PC-9 (cell line): ENCODE measurements around the gene RBM15B. TPM values are rescaled to one million over a fixed set of nuclear protein-coding genes. Genes with fewer than 3 reads are reported as not detected.

ENCODE experiments used
- BruUV-seq: library from RNA; stranded (reverse); fragments of 400-500 nt; replicated peaks from 2 replicates; lab custom pipeline; 2021; lab: Mats Ljungman, UMichigan
- CTCF ChIA-PET: fragments of 300-600 bp; sonication (Branson Sonifier 250); formaldehyde crosslinking; loops from one replicate; lab custom pipeline; 2022; ENCODE audit warnings: antibody characterized with exemption; lab: Charles Lee
- POLR2A ChIA-PET: fragments of 300-600 bp; sonication (Branson Sonifier 250); formaldehyde crosslinking; loops from one replicate; lab custom pipeline; 2022; ENCODE audit warnings: antibody characterized with exemption; ENCODE audit not compliant: unreplicated experiment; lab: Charles Lee
- DNase-seq, 2 experiments: peaks; one replicate each; pipeline versions ENCODE4 v3.0.0 to v3.0.0-alpha.2; 2015 to 2022; ENCODE audit warnings: mixed read lengths in 1 of 2
- H2AFZ ChIP-seq: fragments of 200-600 bp; sonication (generic); 2 replicates; pipeline ENCODE4 v1.8.1; 2017; ENCODE audit warnings: antibody characterized with exemption
- H3F3A ChIP-seq: fragments of 200-600 bp; sonication (generic); 2 replicates; pipeline ENCODE4 v1.8.1; 2017; ENCODE audit warnings: antibody characterized with exemption, mild to moderate bottlenecking, low read depth; ENCODE audit not compliant: insufficient read depth
- H3K27ac ChIP-seq: fragments of 200-600 bp; sonication (generic); 2 replicates; pipeline ENCODE4 v1.6.1; 2016; ENCODE audit warnings: mixed run types
- H3K27me3 ChIP-seq: fragments of 200-600 bp; sonication (generic); 2 replicates; pipeline ENCODE4 v1.6.1; 2016; ENCODE audit warnings: low read depth, mixed run types; ENCODE audit not compliant: insufficient read depth
- H3K36me3 ChIP-seq: fragments of 200-600 bp; sonication (generic); 2 replicates; pipeline ENCODE4 v1.6.1; 2016; ENCODE audit warnings: low read depth, mixed run types
- H3K4me1 ChIP-seq: fragments of 200-600 bp; sonication (generic); replicated peaks from 2 replicates; pipeline ENCODE4 v1.6.1; 2016; ENCODE audit warnings: mixed run types; ENCODE audit not compliant: insufficient read depth
- H3K4me2 ChIP-seq: fragments of 200-600 bp; sonication (generic); 2 replicates; pipeline ENCODE4 v1.6.1; 2017; ENCODE audit warnings: mixed run types
- H3K4me3 ChIP-seq: fragments of 200-600 bp; sonication (generic); 2 replicates; pipeline ENCODE4 v1.6.1; 2016; ENCODE audit warnings: mixed run types
- H3K79me2 ChIP-seq: fragments of 200-600 bp; sonication (generic); 2 replicates; pipeline ENCODE4 v1.6.1; 2017; ENCODE audit warnings: low read depth, mixed run types
- H3K9me2 ChIP-seq: fragments of 200-600 bp; sonication (generic); 2 replicates; pipeline ENCODE4 v1.8.1; 2017; ENCODE audit warnings: mild to moderate bottlenecking; ENCODE audit not compliant: insufficient read depth
- H3K9me3 ChIP-seq: fragments of 200-600 bp; sonication (generic); 2 replicates; pipeline ENCODE4 v1.8.1; 2016; ENCODE audit warnings: low read depth; ENCODE audit not compliant: insufficient read depth
- H4K20me1 ChIP-seq: fragments of 200-600 bp; sonication (generic); 2 replicates; pipeline ENCODE4 v1.8.1; 2017; ENCODE audit not compliant: insufficient read depth
- CTCF ChIP-seq: fragments of 200-600 bp; sonication (generic); conservative IDR thresholded peaks from 2 replicates; pipeline ENCODE4 v1.6.1; 2017; ENCODE audit warnings: mixed run types, antibody characterized with exemption, mild to moderate bottlenecking, moderate library complexity
- EZH2 ChIP-seq: fragments of 200-600 bp; sonication (generic); IDR thresholded peaks from 2 replicates; pipeline ENCODE4 v1.8.0; 2017; ENCODE audit warnings: antibody characterized with exemption, low read depth
- intact Hi-C: fragments of 100-400 bp; cut with micrococcal nuclease; formaldehyde crosslinking; loops from one replicate; pipeline ENCODE4 v1.10.0; 2022; ENCODE audit not compliant: unreplicated experiment
- total RNA-seq: library from RNA; stranded (reverse); gene quantifications from 2 replicates; pipeline ENCODE4 v1.2.3, GENCODE V29; 2021

RBM15B gene
- total RNA-seq, 1 experiment from 2014 or later, result 29.4 TPM

GRCh38 chr3:51384055-51384725, 6.9 kb upstream of the RBM15B start:
- DNase-seq, result peak in 1 of 2 experiments; percentile 33
- H3K9me2 ChIP-seq, result no peaks in the 10 kb centered on the region
- POLR2A ChIA-PET, result no interaction called here
- H3K4me1 ChIP-seq, result peaks cover 36% of the 10 kb centered on the region
- no peaks in the 10 kb centered on the region for H3K27me3 ChIP-seq
- H3K27ac ChIP-seq, result peak overlapping the region; percentile 84
- CTCF ChIA-PET, result no interaction called here
- H2AFZ ChIP-seq, result peak overlapping the region; percentile 82
- TF ChIP-seq CTCF, result no peak
- no peak for TF ChIP-seq EZH2
- H4K20me1 ChIP-seq, result no peaks in the 10 kb centered on the region; the same call in 1 of the 2 replicates
- BruUV-seq, result TSS peak; percentile 86
- 0 out of 2 replicates have a peak, but pooled peaks cover 15% of the 10 kb centered on the region for H3K36me3 ChIP-seq
- intact Hi-C loops, result no loop called here
- peaks cover 41% of the 10 kb centered on the region for H3K79me2 ChIP-seq
- no peaks in the 10 kb centered on the region for H3K9me3 ChIP-seq
- peak overlapping the region; percentile 84 for H3K4me2 ChIP-seq
- H3F3A ChIP-seq, result peaks cover 26% of the 10 kb centered on the region
- peak overlapping the region; percentile 91 for H3K4me3 ChIP-seq

- peaks cover 41% of the 10 kb centered on the region for H3K4me1 ChIP-seq
- peak within 1 kb of the TSS; percentile 95 for H3K4me2 ChIP-seq
- ChIA-PET POLR2A (interaction anchor here (0.6 to 1.3 kb wide), 18 partner anchors 14 to 1884 kb away, joined by 3 to 17 read pairs (median 5); partner anchors contain the start of gene HEMK1), CTCF (interaction anchor here (0.6 to 1.1 kb wide), 7 partner anchors 29 to 813 kb away, joined by 3 to 12 read pairs (median 5); no protein-coding TSS in a partner anchor)
- H3K4me3 ChIP-seq, result peak within 1 kb of the TSS; percentile 91
- peaks cover 33% of the 10 kb centered on the region for H3F3A ChIP-seq
- H3K27me3 ChIP-seq, result no peaks in the 10 kb centered on the region
- DNase-seq, result peak; percentile 94 to 97
- peaks cover 45% of the 10 kb centered on the region for H3K79me2 ChIP-seq
- no TSS peak for BruUV-seq
- H2AFZ ChIP-seq, result peak within 1 kb of the TSS; percentile 82
- no peaks in the 10 kb centered on the region; the same call in 1 of the 2 replicates for H4K20me1 ChIP-seq
- intact Hi-C loops, result loop anchor here (1.0 to 5.0 kb wide), 5 partner anchors 413 to 1028 kb away; partner anchors contain the start of genes HEMK1 and TMEM115
- H3K36me3 ChIP-seq, result peaks cover 22% of the 10 kb centered on the region
- peak within 1 kb of the TSS; percentile 84 for H3K27ac ChIP-seq
- no peaks in the 10 kb centered on the region for H3K9me3 ChIP-seq
- H3K9me2 ChIP-seq, result no peaks in the 10 kb centered on the region
- TF ChIP-seq CTCF (no peak), EZH2 (no peak)
Observed at GRCh38 chr3:51384726-51385473, 6.2 kb upstream of the RBM15B start, which contains the start of gene MANF. TSS of gene MANF (plus strand) at chr3:51385291. CDS start at chr3:51385343, 52 bp downstream.

- peak overlapping the region; percentile 91 for H3K4me3 ChIP-seq
- H3K4me2 ChIP-seq, result peak overlapping the region; percentile 95
- DNase-seq, result peak in 1 of 2 experiments; percentile 31
- peaks cover 46% of the 10 kb centered on the region for H3K79me2 ChIP-seq
- peaks cover 45% of the 10 kb centered on the region for H3K4me1 ChIP-seq
- H3K36me3 ChIP-seq, result peaks cover 23% of the 10 kb centered on the region
- intact Hi-C loops, result loop anchor here (1.0 to 5.0 kb wide), 5 partner anchors 413 to 1028 kb away; partner anchors contain the start of genes HEMK1 and TMEM115
- H3K27ac ChIP-seq, result peak overlapping the region; percentile 44
- CTCF ChIA-PET, result interaction anchor here (0.6 to 1.1 kb wide), 7 partner anchors 30 to 813 kb away, joined by 3 to 12 read pairs (median 5); no protein-coding TSS in a partner anchor
- no peaks in the 10 kb centered on the region for H3K9me2 ChIP-seq
- no peak overlapping the region for H2AFZ ChIP-seq
- H3F3A ChIP-seq, result peaks cover 40% of the 10 kb centered on the region
- no peaks in the 10 kb centered on the region for H3K27me3 ChIP-seq
- POLR2A ChIA-PET, result interaction anchor here (0.6 to 1.3 kb wide), 15 partner anchors 40 to 944 kb away, joined by 3 to 26 read pairs (median 6); partner anchors contain the start of gene HEMK1
- BruUV-seq, result no TSS peak
- H4K20me1 ChIP-seq, result no peaks in the 10 kb centered on the region; the same call in 1 of the 2 replicates
- no peaks in the 10 kb centered on the region for H3K9me3 ChIP-seq
- no peak for TF ChIP-seq CTCF
- no peak for TF ChIP-seq EZH2
Observed at GRCh38 chr3:51385621-51386091, 5.4 kb upstream of the RBM15B start.
